Uterus (tissue), 2 donors: ENCODE data around the gene CCL5.

Source experiments
- POLR2A ChIP-seq, 2 donors: fragments of 450-650 bp; IDR thresholded peaks; one replicate each; pipeline ENCODE4 v1.6.1; 2016; ENCODE audit warnings: antibody characterized with exemption in 2 of 2, mild to moderate bottlenecking in 1 of 2, moderate library complexity in 1 of 2
- TF ChIP-seq, protein P1 (sequence below), 4 experiments: fragments of 200-600 bp in 2 of 4; fragments of 450-650 bp in 2 of 4; sonication (generic) in 2 of 4; IDR thresholded peaks; one replicate each; pipeline ENCODE4 v1.5.1; 2016 to 2019; ENCODE audit warnings: antibody characterized with exemption in 4 of 4, mild to moderate bottlenecking in 2 of 4, moderate library complexity in 1 of 4

DNA sequence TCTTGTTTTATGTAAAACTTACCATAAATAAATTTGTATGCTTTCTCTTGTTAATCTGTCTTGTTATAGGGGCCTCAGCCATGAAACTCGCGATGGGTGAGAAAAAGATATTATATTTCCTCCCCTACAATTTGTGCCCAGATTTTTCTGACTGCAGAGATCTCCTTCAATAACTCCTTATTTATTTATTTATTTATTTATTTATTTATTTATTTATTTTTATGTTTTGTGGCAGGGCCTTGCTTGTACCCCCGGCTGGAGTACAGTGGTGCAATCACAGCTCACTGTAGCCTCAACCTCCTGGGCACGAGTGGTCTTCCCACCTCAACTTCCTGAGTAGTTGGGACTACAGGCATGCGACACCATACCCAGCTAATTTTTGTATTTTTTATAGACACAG is 23.3 kb upstream of the CCL5 start:
- TF ChIP-seq, protein P1, sequence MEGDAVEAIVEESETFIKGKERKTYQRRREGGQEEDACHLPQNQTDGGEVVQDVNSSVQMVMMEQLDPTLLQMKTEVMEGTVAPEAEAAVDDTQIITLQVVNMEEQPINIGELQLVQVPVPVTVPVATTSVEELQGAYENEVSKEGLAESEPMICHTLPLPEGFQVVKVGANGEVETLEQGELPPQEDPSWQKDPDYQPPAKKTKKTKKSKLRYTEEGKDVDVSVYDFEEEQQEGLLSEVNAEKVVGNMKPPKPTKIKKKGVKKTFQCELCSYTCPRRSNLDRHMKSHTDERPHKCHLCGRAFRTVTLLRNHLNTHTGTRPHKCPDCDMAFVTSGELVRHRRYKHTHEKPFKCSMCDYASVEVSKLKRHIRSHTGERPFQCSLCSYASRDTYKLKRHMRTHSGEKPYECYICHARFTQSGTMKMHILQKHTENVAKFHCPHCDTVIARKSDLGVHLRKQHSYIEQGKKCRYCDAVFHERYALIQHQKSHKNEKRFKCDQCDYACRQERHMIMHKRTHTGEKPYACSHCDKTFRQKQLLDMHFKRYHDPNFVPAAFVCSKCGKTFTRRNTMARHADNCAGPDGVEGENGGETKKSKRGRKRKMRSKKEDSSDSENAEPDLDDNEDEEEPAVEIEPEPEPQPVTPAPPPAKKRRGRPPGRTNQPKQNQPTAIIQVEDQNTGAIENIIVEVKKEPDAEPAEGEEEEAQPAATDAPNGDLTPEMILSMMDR (IDR thresholded peaks at IDR 0.05) = no peak
- no peak for TF ChIP-seq POLR2A (IDR thresholded peaks at IDR 0.05)
